Mesenchymal stem cell (in vitro differentiated cells and primary cell): ENCODE results near the gene ELL2.

ENCODE experiments used
- DNase-seq: peaks from one replicate; pipeline ENCODE4 v3.0.0-alpha.2; 2013
- H2AFZ ChIP-seq: one replicate; pipeline ENCODE4 v1.6.1; 2013; ENCODE audit warnings: low read depth, mild to moderate bottlenecking, control low read depth, inconsistent platforms, low read length, moderate library complexity
- H2AK5ac ChIP-seq: 2 replicates; pipeline ENCODE4 v1.6.1; 2013; ENCODE audit warnings: low read length, moderate library complexity, mild to moderate bottlenecking, inconsistent platforms; ENCODE audit not compliant: severe bottlenecking
- H2BK120ac ChIP-seq: one replicate; pipeline ENCODE4 v1.6.1; 2013; ENCODE audit warnings: low read depth, mild to moderate bottlenecking, inconsistent platforms, low read length, moderate library complexity
- H2BK12ac ChIP-seq, 2 experiments: one replicate each; pipeline ENCODE4 v1.6.1; 2013; ENCODE audit warnings: inconsistent platforms in 2 of 2, low read length in 2 of 2, mild to moderate bottlenecking in 2 of 2, moderate library complexity in 2 of 2, control low read depth in 1 of 2
- H2BK15ac ChIP-seq: one replicate; pipeline ENCODE4 v1.6.1; 2013; ENCODE audit warnings: mild to moderate bottlenecking, low read depth, inconsistent platforms; ENCODE audit not compliant: poor library complexity, severe bottlenecking
- H2BK5ac ChIP-seq: 2 replicates; pipeline ENCODE4 v1.6.1; 2013; ENCODE audit warnings: low read depth, mild to moderate bottlenecking, low read length, control low read depth, inconsistent platforms; ENCODE audit not compliant: poor library complexity, severe bottlenecking
- H3K14ac ChIP-seq, 2 experiments: one replicate each; pipeline ENCODE4 v1.6.1; 2013; ENCODE audit warnings: inconsistent platforms in 2 of 2, low read length in 2 of 2, control low read depth in 1 of 2, mild to moderate bottlenecking in 1 of 2, moderate library complexity in 1 of 2
- H3K18ac ChIP-seq, 2 experiments: one replicate each; pipeline ENCODE4 v1.6.1; 2013; ENCODE audit warnings: inconsistent platforms in 2 of 2, low read length in 2 of 2, control low read depth in 1 of 2, low read depth in 1 of 2, mild to moderate bottlenecking in 1 of 2
- H3K23ac ChIP-seq, 2 experiments: one replicate each; pipeline ENCODE4 v1.6.1; 2013; ENCODE audit warnings: inconsistent platforms in 2 of 2, low read length in 2 of 2, mild to moderate bottlenecking in 2 of 2, moderate library complexity in 2 of 2, control low read depth in 1 of 2
- H3K27ac ChIP-seq: 2 replicates; pipeline ENCODE4 v1.5.1; 2013; ENCODE audit warnings: mild to moderate bottlenecking, moderate library complexity, low read length, control low read depth, inconsistent platforms; ENCODE audit not compliant: poor library complexity, severe bottlenecking
- H3K27me3 ChIP-seq, 2 experiments: 2 replicates each; pipeline versions ENCODE4 v1.6.1 to v1.7.0; 2013; ENCODE audit warnings: low read length in 2 of 2, mild to moderate bottlenecking in 2 of 2, moderate library complexity in 2 of 2, control low read depth in 1 of 2, inconsistent platforms in 1 of 2; ENCODE audit not compliant: control insufficient read depth in 1 of 2, insufficient read depth in 1 of 2
- H3K36me3 ChIP-seq, 2 experiments: 2 replicates each; pipeline versions ENCODE4 v1.6.1 to v1.7.0; 2013; ENCODE audit warnings: low read length in 2 of 2, control low read depth in 1 of 2, inconsistent platforms in 1 of 2, low read depth in 1 of 2, mild to moderate bottlenecking in 1 of 2; ENCODE audit not compliant: insufficient read depth in 2 of 2, control insufficient read depth in 1 of 2
- H3K4ac ChIP-seq, 2 experiments: one replicate each; pipeline ENCODE4 v1.6.1; 2013; ENCODE audit warnings: inconsistent platforms in 2 of 2, low read length in 2 of 2, mild to moderate bottlenecking in 2 of 2, moderate library complexity in 2 of 2, control low read depth in 1 of 2, low read depth in 1 of 2
- H3K4me1 ChIP-seq: 2 replicates; pipeline ENCODE4 v1.6.1; 2013; ENCODE audit warnings: low read depth, low read length, control low read depth; ENCODE audit not compliant: control insufficient read depth, insufficient read depth
- H3K4me2 ChIP-seq: 2 replicates; pipeline ENCODE4 v1.6.1; 2013; ENCODE audit warnings: low read length, mild to moderate bottlenecking, inconsistent platforms; ENCODE audit not compliant: poor library complexity, severe bottlenecking
- H3K4me3 ChIP-seq, 2 experiments: 2 replicates each; pipeline versions ENCODE4 v1.5.1 to v1.7.0; 2013; ENCODE audit warnings: low read length in 2 of 2, mild to moderate bottlenecking in 2 of 2, control low read depth in 1 of 2, low read depth in 1 of 2; ENCODE audit not compliant: insufficient read depth in 1 of 2
- H3K79me1 ChIP-seq: replicated peaks from 2 replicates; pipeline ENCODE4 v1.6.1; 2013; ENCODE audit warnings: mild to moderate bottlenecking, control low read depth, low read length, inconsistent platforms; ENCODE audit not compliant: poor library complexity, severe bottlenecking
- H3K9ac ChIP-seq: 2 replicates; pipeline ENCODE4 v1.7.0; 2013; ENCODE audit warnings: mild to moderate bottlenecking, low read length, moderate library complexity
- H3K9me3 ChIP-seq: 2 replicates; pipeline ENCODE4 v1.7.0; 2013; ENCODE audit warnings: mild to moderate bottlenecking, low read length; ENCODE audit not compliant: control insufficient read depth
- H4K8ac ChIP-seq: one replicate; pipeline ENCODE4 v1.6.1; 2013; ENCODE audit warnings: inconsistent platforms, mild to moderate bottlenecking, low read length, moderate library complexity
- H4K91ac ChIP-seq: one replicate; pipeline ENCODE4 v1.6.1; 2013; ENCODE audit warnings: mild to moderate bottlenecking, low read length, inconsistent platforms
- WGBS: methylation state at CpG from one replicate; pipeline ENCODE4 v1.1.7; 2013; ENCODE audit warnings: mixed read lengths; 5-methylcytosine and 5-hydroxymethylcytosine counted together

The ELL2 gene

GRCh38 chr5:95993266-95993665 lies 31.6 kb upstream of the ELL2 start:
- Histone ChIP-seq H3K18ac (no peak overlapping the region), H3K36me3 (no peaks in the 10 kb centered on the region), H2AFZ (no peak overlapping the region), H2BK15ac (no peak overlapping the region), H3K9me3 (no peaks in the 10 kb centered on the region), H3K4me1 (peaks cover 2% of the 10 kb centered on the region), H2BK120ac (no peak overlapping the region), H3K4me3 (no peak overlapping the region), H3K4ac (no peak overlapping the region), H2BK5ac (no peak overlapping the region), H4K91ac (no peak overlapping the region), H3K4me2 (no peak overlapping the region), H2AK5ac (no peak overlapping the region), H3K79me1 (peaks cover 1% of the 10 kb centered on the region), H4K8ac (no peak overlapping the region), H2BK12ac (no peak overlapping the region), H3K9ac (no peak overlapping the region), H3K27me3 (no peaks in the 10 kb centered on the region), H3K27ac (no peak overlapping the region), H3K23ac (no peak overlapping the region), H3K14ac (no peak overlapping the region)
- DNase-seq, result no peak

GRCh38 chr5:95989283-95990048 lies 27.8 kb upstream of the ELL2 start:
- Histone ChIP-seq H2AK5ac (no peak overlapping the region), H3K18ac (no peak overlapping the region), H3K79me1 (peaks cover 2% of the 10 kb centered on the region), H3K9ac (no peak overlapping the region), H3K9me3 (no peaks in the 10 kb centered on the region), H3K27me3 (no peaks in the 10 kb centered on the region), H2BK5ac (no peak overlapping the region), H3K4ac (no peak overlapping the region), H4K91ac (no peak overlapping the region), H2BK12ac (no peak overlapping the region), H3K4me1 (peaks cover 2% of the 10 kb centered on the region), H3K14ac (no peak overlapping the region), H4K8ac (no peak overlapping the region), H3K36me3 (no peaks in the 10 kb centered on the region), H2BK120ac (no peak overlapping the region), H3K27ac (no peak overlapping the region), H2BK15ac (no peak overlapping the region), H3K4me2 (no peak overlapping the region), H3K23ac (no peak overlapping the region), H2AFZ (no peak overlapping the region), H3K4me3 (no peak overlapping the region)
- 60% methylated on average over 1 of the region's 1 CpG for WGBS
- DNase-seq, result no peak

GRCh38 chr5:95988877-95989276 lies 27.2 kb upstream of the ELL2 start:
- Histone ChIP-seq H3K79me1 (peaks cover 2% of the 10 kb centered on the region), H3K4me3 (no peak overlapping the region), H2BK120ac (no peak overlapping the region), H2AFZ (no peak overlapping the region), H3K23ac (no peak overlapping the region), H4K8ac (no peak overlapping the region), H3K4me2 (no peak overlapping the region), H3K4ac (no peak overlapping the region), H2BK15ac (no peak overlapping the region), H3K9ac (no peak overlapping the region), H3K36me3 (no peaks in the 10 kb centered on the region), H2BK5ac (no peak overlapping the region), H3K14ac (no peak overlapping the region), H2BK12ac (no peak overlapping the region), H2AK5ac (no peak overlapping the region), H3K9me3 (no peaks in the 10 kb centered on the region), H4K91ac (no peak overlapping the region), H3K27me3 (no peaks in the 10 kb centered on the region), H3K4me1 (peaks cover 2% of the 10 kb centered on the region), H3K27ac (no peak overlapping the region), H3K18ac (no peak overlapping the region)
- no peak for DNase-seq
- WGBS, result 80% methylated on average over 1 of the region's 3 CpGs

- H3K27ac ChIP-seq, result no peak overlapping the region
- H3K79me1 ChIP-seq, result peaks cover 2% of the 10 kb centered on the region
- H3K23ac ChIP-seq, result no peak overlapping the region
- H2BK5ac ChIP-seq, result no peak overlapping the region
- H3K9ac ChIP-seq, result no peak overlapping the region
- H3K4ac ChIP-seq, result no peak overlapping the region
- no peak overlapping the region for H4K8ac ChIP-seq
- no peak overlapping the region for H2BK12ac ChIP-seq
- WGBS, result 100% methylated on average over 2 of the region's 4 CpGs
- H3K4me2 ChIP-seq, result no peak overlapping the region
- H3K18ac ChIP-seq, result no peak overlapping the region
- no peak overlapping the region for H2AFZ ChIP-seq
- H3K27me3 ChIP-seq, result no peaks in the 10 kb centered on the region
- H3K4me3 ChIP-seq, result no peak overlapping the region
- no peak overlapping the region for H2BK15ac ChIP-seq
- DNase-seq, result no peak
- H3K14ac ChIP-seq, result no peak overlapping the region
- no peak overlapping the region for H2AK5ac ChIP-seq
- no peaks in the 10 kb centered on the region for H3K9me3 ChIP-seq
- H4K91ac ChIP-seq, result no peak overlapping the region
- H3K4me1 ChIP-seq, result peaks cover 2% of the 10 kb centered on the region
- H3K36me3 ChIP-seq, result no peaks in the 10 kb centered on the region
- H2BK120ac ChIP-seq, result no peak overlapping the region
These were observed 26.4 kb upstream of the ELL2 start for GRCh38 chr5:95988094-95988493.
